Measurements from ENCODE around the gene FAM187B.

The FAM187B gene

GRCh38 chr19:35256566-35256965 lies 28.0 kb upstream of the FAM187B start:
- Histone ChIP-seq H3K27ac (no peak overlapping the region), H3K9me3 (no peaks in the 10 kb centered on the region), H3K27me3 (peaks cover 17% of the 10 kb centered on the region), H3K4me1 (ENCODE audit: control insufficient read depth in 1 of 2, insufficient read depth in 1 of 2, low read depth in 1 of 2, low read length in 1 of 2) (no peaks in the 10 kb centered on the region), H3K36me3 (no peaks in the 10 kb centered on the region), H3K4me3 (ENCODE audit: low read depth in 1 of 2, low read length in 1 of 2) (no peak overlapping the region)
- no peak for TF ChIP-seq CTCF (IDR thresholded peaks at IDR 0.05)

GRCh38 chr19:35254341-35255297 lies 26.1 kb upstream of the FAM187B start:
- no peaks in the 10 kb centered on the region for H3K36me3 ChIP-seq

GRCh38 chr19:35253316-35254286 lies 25.1 kb upstream of the FAM187B start:
- no peak overlapping the region for H3K27ac ChIP-seq
- H3K9me3 ChIP-seq: no peaks in the 10 kb centered on the region
- H3K4me1 ChIP-seq (ENCODE audit: control insufficient read depth in 1 of 2, insufficient read depth in 1 of 2, low read depth in 1 of 2, low read length in 1 of 2): no peaks in the 10 kb centered on the region
- no peak for TF ChIP-seq CTCF (IDR thresholded peaks at IDR 0.05)
- H3K4me3 ChIP-seq (ENCODE audit: low read depth in 1 of 2, low read length in 1 of 2): no peak overlapping the region
- H3K27me3 ChIP-seq: peaks cover 35% of the 10 kb centered on the region
- no peaks in the 10 kb centered on the region for H3K36me3 ChIP-seq

More at GRCh38 chr19:35254341-35255297, 26.1 kb upstream of the FAM187B start:
- H3K9me3 ChIP-seq: no peaks in the 10 kb centered on the region
- no peak overlapping the region for H3K4me3 ChIP-seq (ENCODE audit: low read depth in 1 of 2, low read length in 1 of 2)
- TF ChIP-seq CTCF (IDR thresholded peaks at IDR 0.05): no peak
- no peak overlapping the region for H3K27ac ChIP-seq
- peaks cover 25% of the 10 kb centered on the region for H3K27me3 ChIP-seq
- no peaks in the 10 kb centered on the region for H3K4me1 ChIP-seq (ENCODE audit: control insufficient read depth in 1 of 2, insufficient read depth in 1 of 2, low read depth in 1 of 2, low read length in 1 of 2)

- no peak overlapping the region for H3K27ac ChIP-seq
- H3K27me3 ChIP-seq: peaks cover 52% of the 10 kb centered on the region
- no peaks in the 10 kb centered on the region for H3K9me3 ChIP-seq
Measured at GRCh38 chr19:35251456-35251855, 22.9 kb upstream of the FAM187B start.

More at GRCh38 chr19:35251456-35251855, 22.9 kb upstream of the FAM187B start:
- H3K4me1 ChIP-seq (ENCODE audit: control insufficient read depth in 1 of 2, insufficient read depth in 1 of 2, low read depth in 1 of 2, low read length in 1 of 2): no peaks in the 10 kb centered on the region
- no peak overlapping the region for H3K4me3 ChIP-seq (ENCODE audit: low read depth in 1 of 2, low read length in 1 of 2)
- no peaks in the 10 kb centered on the region for H3K36me3 ChIP-seq
- no peak for TF ChIP-seq CTCF (IDR thresholded peaks at IDR 0.05)

Measured in neutrophil (primary cell).